ENCODE measurements around the gene MUC2.

MUC2 gene

DNA sequence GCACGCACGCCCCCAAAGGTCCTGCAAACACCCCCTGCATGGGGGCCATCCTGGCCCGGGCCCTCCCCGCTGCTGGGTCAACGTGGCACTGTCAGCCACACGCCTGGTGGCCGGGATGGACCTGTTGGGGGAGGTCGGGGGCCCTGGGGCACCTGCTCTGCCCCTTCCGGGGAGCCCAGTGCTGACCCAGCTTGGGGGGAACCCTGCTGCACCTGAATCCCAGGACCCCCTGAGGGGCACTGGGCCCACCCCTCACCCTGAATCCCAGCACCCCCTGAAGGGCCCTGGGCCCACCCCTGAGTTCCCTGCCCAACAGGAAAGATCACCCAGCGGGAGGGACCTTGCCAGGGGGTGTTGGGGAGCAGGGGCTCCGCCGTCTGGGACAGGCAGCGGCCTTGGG is 37.7 kb upstream of the MUC2 start:
- DNase-seq (ENCODE audit: low spot score), result no peak

DNA sequence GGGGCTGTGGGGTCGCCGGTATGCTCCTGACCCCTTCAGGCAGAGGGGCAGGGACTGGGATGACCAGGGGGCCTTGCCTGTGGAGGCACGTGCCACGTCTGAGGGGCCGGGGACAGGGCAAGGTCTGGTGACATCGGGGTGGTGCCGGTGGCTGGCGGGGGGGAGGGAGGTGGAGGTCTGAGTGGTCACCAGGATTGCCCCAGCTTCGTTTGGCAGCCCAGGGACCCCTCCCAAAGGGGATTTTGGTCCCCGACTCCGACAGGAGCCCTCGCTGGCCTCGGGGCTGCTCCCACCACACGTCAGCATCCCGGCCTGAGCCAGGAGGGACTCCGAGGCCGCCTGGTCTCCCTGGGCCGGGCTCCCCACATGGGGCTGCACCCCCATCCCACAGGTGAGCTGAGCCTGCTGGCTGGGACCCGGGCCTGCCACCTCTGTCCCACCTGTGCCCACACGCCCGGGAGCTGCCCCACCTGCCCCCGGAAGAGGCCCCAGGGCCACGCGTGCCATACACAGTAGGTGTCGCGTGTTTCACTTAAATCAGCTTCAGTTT is 37.1 kb upstream of the MUC2 start:
- no peak for DNase-seq (ENCODE audit: low spot score)

DNA sequence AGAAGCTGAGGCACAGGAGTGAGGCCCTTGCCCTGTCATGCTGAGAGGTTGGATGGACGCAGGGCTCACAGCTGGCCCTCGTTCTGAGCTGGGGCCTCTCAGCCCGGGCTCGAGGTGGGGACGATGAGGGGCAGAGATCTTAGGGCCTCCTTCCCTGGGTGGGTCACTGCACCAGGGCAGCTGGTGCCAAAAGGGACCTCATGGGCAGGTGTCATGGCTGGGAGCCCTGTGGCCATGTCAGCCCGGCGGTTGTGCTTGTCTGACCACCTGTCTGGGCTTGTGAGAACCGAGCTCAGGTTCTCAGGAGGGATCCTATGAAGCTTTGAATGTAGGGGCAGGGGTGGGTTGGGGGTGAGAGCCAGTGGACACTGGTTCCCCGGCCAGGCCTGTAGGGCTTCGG is 36.3 kb upstream of the MUC2 start:
- DNase-seq (ENCODE audit: low spot score), result no peak

DNA sequence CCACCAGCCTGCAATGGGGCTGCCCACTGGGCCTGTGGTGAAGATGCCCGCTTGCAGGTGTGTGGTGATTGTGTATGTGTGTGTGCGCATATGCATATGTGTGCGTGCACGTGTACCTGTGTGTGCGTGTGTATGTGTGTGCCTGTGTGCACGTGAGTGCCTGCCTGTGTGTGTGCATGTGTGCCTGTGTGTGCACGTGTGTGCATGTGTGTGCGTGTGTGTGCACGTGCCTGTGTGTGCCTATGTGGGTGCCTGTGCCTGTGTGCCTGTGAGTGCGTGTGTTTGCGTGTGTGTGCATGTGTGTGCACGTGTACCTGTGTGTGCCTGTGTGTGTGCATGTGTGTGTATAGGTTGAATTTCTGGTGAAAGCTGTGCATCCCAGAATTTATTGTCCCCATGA is 35.8 kb upstream of the MUC2 start:
- no peak for DNase-seq (ENCODE audit: low spot score)

DNA sequence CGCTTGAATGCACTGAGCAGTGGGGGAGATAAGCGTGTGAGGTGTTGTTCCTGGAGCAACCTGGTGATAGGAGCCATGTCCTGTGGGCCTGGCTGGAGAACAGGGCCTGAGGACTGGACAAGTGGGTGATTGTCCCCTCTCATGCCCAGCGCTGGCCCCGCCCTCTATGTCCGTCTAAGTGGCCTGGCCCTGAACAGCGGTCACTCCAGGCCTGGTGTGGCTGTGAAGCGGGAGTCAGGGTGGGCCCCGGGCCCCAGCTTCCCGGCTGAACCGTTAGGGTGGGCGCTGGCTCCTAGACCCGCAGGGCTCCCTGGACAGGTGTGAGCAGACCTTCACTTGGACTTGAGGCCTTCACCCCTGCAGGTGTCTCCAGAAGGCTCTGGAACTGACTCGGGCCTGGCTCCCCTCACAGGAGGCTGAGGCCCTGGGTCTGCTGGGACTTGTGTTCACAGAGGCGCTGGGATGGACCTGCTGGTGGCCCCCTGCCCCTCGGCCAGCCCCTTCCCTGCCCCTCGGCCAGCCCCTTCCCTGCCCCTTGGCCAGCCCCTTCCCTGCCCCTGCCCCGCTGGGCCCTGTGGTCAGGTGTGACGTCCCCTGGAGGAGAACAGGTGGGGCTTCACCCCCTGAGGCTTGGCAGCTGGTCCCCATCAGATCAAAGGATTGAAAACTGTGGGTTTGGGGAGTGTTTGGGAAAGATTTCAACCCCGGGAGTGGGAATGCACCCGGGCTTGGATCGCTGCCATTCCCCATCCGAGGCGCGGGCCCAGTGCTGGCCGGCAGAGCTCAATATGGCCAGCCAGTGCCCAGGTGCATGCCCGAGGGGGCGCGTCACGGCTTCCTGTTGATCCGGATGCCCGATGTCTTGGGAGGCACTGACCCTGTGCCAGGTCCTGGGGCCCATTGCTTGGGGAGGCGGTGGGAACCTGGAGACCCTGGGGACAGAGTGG is 34.9 kb upstream of the MUC2 start:
- no peak for DNase-seq (ENCODE audit: low spot score)

DNA sequence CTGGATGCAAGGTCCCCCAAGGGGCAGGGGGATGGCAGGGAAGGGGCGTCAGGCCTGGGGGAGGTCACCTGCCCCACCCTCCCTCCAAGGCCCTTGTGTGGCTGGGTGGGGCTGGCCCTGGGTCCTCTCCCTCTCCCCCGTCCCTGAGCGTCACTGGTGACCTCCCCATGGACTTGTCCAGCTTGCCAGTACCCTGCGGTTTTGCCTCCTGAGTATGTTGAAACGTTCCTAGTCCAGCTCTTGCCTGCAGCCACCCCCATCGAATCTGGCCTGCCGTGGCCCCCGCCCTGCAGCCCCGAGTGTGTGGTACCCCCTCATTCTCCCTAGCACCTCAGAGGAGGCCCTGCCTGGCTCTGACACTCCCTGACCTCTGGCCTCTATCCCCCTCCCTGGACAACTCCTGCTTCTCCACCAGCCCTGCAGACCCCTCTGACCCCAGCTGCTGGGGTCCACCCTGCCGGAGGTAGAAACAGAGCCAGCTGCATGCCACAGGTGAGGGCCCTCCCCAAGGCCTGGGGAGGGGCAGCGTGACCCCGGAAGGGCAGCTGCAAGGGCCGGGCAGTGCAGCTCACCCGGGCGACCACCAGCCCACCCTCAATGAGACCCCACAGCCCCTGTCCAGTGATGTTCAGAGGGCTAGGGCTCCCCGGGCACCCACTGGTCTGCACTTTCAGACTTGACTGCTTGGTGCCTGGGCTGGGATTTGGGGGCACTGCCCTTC is 34.1 kb upstream of the MUC2 start:
- no peak for DNase-seq (ENCODE audit: low spot score)

DNA sequence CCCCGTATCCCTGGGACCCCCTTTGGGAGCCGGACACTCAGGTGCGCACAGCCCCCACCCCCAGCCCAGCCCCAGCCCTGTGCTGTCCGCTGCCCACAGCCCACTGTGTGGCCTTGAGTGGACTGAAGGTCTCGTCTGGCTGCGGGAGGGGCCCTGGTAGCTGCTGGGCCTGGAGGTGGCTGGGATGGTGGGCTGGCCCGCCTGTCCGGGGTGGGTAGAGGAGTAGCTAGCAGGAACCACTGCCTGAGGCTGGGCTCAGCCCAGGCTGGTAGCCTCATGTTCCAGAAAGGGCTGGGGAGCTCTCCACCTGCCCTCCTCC is 33.6 kb upstream of the MUC2 start:
- no peak for DNase-seq (ENCODE audit: low spot score)

DNA sequence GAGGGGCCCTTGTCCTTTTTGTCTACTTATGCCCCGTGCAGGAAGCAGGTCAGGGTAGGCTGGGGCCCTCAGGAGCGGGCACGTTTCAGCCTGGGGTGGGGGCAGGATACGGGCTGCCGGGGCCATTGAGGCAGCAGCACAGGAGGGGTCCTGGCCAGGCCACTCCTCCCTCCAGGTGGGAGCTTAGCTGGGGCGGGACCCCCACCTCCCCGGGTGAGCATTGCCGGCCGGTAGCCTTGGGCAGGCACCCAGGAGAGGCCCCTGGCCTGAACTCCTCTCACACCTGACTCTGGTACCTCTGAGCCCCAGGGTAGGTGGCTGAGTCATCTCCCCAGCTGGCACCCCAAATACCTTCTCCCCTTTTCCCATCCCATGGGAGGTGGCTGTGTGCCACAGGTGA is 33.2 kb upstream of the MUC2 start:
- no peak for DNase-seq (ENCODE audit: low spot score)

DNA sequence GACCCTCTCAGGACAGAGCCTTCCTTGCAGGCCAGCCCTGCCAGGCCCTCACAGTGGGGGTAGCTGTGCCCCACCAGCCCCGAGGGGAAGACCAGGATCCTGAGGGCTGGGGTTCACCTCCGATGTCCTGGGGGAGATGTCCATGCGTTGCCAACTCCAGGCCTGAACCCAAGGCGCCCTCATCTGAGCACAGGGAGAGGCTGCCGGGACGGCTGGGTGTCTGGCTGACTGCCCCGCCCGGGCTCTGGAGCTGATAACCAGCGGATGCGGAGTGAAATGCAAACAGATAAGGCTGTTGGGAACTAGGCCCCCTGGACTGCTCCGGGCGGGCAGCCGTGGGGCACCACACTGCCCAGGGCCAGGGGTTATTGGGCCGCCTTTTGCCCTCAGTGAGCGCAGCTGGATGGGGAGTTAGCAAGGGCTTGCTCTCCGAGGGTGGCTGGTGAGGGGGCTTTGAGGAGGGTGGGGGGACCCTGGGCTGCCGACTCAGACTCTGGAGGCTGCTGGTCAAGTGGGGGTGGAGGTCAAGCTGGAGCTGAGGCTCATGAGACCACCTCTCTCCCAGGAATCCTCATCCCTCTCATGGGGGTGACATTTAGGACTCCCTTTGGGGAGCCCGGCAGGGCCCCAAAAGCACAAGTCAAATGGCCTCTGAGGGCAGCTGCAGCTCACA is 32.6 kb upstream of the MUC2 start:
- no peak for DNase-seq (ENCODE audit: low spot score)

DNA sequence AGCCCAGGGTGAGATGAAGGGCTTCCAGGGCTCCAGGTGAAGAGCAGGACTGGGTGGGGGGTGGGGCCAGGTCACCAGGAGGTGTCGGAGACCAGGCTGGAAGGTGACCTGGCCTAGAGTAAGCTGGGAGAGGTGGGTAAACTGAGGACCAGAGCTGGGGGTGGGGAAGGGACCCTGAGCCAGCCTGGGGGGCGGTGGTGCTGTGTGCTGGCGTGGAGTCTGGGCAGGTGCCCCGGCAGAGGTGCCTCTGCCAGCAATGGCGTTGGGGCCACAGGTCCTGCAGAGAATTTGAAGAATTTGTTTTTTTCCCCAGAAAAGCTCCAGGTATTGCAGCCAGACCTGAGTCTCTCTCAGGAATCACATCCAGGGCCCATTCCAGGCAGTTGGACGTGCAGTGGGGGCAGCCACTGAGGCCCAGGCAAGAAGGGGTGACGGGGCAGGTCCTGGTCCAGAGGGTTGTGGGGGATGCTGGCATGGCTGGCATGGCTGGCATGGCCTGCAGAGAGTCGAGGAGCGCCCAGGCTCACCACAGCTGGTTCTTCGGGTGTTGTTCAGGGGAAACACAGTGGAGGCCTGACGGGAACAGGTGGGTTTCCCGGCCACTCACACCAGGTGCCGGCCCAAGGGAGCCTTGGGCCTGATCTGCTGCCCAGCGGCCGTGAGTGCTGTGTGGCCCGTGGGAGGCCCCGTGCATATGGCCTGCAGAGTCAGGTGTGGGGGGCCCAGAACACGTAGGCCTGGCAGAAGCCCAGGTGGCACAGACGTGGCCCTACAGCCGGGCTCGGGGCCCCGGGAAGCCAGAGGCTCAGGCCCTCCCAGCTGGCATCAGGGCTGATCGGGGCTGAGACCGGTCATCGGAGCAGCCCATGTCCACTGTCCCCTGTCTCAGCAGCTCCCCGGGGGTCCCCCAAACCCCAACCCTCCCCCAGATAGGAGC is 31.8 kb upstream of the MUC2 start:
- DNase-seq (ENCODE audit: low spot score), result no peak

DNA sequence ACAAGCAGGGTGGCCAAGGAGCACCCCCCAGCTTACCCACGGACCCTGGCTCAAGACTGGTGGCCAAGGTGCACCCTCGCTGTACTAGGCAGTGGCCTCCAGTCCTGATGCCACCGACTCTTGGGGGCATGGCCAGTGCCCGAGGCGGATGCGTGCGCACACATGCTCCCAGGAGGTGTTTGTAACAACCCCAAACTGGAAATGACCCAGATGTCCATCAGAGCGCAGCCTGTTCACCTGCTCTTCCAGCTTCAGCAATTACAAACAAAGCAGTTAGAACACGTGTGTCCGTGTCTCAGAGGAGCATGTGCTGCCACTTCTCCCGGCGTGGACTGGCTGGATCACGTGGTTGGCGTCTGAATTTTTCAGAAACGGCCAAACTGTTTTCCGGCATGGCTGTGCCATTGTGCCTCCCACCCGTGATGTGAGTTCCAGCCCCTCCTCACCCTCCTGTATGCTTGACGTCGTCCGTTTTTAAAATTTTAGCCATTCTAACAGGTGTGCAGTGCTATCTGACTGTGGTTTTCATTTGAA is 31.0 kb upstream of the MUC2 start:
- no peak for DNase-seq (ENCODE audit: low spot score)

DNA sequence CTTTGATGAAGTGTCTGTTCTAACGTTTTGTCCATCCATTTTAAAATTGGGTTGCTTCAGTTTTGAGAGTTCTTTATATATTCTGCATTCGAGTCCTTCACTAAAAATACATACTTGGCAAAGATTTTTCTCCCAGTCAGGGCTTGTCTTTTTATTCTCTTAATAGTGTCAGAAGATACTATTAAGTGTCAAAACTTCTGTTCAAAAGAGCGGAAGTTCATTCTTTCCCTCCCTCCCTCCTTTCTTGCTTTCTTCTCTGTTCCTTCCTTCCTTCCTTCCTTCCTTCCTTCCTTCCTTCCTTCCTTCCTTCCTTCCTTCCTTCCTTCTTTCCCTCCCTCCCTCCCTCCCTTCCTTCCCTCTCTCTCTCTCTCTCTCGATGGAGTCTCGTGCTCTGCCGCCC is 30.5 kb upstream of the MUC2 start:
- DNase-seq (ENCODE audit: low spot score), result no peak

DNA sequence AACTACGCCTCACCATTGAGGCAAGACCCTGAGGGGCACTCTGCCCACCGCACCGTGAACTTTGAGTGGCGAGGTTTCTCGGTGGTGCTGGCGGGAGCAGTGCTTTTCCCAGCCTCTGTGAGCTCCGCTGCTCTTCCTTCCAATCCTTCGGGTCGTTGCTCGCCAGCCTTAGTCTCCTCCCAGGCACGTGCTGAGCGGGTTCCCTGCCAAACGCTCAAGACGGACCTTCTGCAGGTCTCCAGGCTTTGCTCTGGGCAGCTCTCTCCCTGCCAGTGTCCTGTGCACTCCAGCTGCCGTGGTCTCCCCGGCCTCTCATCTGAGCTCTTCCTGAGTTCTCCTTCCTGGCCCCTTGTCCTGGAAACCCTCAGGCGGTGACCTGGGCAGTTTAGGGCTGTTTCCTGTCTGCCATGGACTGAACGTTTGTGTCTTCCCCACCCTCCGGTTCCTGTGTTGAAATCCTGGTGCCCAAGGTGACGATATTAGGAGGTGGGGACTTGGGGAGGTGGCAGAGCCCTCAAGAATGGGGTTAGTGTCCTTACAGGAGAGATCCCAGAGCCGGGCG is 27.0 kb upstream of the MUC2 start:
- no peak for DNase-seq (ENCODE audit: low spot score)

DNA sequence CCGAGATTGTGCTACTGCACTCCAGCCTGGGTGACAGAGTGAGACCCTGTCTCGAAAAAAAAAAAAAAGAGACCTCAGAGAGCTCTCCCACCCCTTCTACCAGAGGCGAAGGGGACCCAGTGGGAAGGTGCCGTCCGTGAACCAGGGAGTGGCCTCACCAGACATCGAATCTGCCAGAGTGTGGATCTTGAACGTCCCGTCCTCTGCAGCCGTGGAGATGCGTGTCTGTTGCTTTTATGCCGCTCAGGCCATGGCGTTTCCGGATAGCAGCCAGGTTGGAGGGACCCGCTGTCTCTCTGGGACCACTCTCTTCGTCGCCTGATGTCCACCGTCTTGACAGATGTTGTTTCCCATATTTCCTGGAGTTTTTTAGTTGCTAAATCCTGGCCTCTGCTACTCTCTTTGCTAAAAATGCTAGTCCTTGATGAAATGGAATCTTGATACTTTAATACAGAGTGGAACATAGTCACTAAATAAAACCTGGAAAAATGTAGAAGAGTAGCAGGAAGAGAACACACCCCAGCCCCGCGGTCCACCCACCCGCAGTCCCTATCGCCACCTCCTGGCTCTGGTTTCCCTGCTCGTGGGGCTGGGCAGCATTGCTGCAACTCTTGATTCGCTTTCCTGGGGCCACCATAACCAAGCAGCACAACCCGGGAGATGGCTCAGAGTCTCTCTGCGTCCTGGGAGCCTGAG is 26.2 kb upstream of the MUC2 start:
- DNase-seq (ENCODE audit: low spot score), result no peak

DNA sequence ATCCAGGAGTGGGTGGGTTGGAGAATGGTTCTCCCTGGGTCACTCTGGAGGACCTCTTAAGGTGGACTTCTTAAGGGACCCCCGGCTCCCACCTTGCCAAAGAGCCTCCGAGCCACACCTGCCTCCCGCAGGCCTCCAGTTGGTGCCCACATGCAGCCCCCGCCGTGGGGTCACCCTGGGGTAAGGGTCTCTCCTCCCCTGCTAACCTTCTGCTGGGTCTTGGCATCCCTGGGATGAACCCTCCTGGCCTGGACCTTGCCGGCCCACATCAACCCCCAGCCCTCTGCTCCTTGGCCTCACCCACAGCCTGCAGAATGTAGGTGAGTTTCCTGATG is 25.6 kb upstream of the MUC2 start:
- no peak for DNase-seq (ENCODE audit: low spot score)

DNA sequence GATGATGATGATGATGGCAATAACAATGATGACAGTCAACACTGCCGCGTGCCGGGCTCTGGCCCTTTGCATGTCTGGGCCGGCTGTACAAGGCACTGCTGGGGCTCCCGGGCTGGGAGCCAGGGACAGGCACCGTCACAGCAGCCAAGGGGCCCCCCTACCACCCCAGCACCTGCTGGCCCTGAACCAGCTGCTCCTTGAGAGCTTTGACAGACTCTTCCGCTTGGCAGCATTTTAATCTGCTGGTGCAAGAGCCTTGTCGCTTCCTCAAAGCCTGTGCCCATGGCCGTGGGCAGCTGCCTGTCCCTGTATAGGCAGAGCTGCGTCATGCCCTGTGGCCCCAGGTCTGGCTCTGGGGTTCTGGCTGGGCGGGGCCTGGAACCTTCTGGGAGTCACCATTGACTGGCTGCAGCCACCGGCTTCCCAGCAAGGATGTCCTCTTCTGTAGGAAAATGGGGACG is 25.2 kb upstream of the MUC2 start:
- no peak for DNase-seq (ENCODE audit: low spot score)

DNA sequence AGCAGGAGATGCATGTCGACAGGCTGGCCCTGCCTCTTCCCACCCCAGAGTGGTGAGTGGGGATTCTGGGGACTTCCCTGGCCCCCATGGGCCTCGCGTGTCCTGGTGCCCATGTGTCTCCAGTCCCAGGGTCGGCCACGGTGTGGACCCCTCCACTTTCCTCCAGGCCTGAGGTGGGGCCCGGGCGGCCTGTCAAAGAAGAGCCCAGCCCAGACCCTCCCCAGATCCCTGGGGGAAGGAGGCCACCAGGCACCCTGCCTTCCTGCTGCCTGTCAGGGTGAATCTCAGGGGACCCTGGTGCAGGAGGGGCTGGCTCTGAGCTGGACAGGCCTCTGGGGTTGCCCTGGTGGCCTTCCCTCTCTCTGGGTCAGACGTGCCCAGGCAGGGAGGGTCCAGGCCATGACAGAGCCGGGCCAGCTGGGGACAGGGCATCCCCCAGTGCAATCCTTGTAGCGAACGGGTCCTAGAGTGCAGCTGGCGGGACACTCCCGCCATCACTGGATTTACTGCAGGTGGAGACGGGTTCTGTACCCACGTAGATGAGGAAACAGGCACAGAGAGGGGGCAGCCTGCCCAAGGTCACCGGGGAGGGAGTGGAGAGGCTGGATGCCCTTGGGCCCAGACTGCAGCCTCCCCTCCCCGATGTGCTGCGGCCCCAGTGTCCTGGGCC is 24.6 kb upstream of the MUC2 start:
- DNase-seq (ENCODE audit: low spot score), result no peak

DNA sequence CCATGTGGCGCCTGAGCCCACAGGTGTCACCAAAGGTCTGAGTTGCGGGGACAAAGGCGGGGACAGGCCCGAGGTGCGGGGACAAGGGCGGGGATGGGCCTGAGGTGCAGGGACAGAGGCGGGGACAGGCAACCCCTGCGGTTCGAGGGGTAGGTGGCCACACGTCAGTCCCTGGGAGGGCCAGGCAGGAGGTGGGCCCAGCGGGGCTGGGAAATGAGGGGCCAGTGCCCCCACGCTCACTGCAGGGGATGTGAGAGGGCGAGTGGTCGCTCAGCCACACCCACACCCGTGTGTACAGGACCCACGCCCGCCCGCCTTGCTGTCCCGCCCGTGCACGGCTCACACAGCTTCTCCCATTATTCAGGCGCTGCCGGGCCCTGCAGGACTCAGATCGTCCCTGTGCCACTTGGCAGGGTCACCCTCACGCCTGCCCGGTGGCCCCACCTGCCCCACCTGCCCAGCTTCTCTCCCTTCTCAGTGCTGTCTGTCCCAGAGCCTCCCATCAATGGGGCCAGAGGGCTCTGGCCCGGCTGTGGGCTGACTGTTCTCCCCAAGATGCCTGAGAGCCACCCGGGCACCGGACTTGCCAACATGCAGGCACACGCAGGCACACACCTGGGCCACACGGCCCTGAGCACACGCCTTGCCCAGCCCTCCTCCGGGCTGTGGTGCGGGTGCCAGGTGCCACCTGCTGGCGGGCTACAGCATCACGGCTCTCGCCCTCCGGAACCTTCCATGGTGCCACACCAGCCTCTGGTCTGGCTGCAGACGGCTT is 23.9 kb upstream of the MUC2 start:
- DNase-seq (ENCODE audit: low spot score), result peak; percentile 69

Data from Ammon's horn (tissue), 1 donor.